Activated gamma-delta T cell treated with anti-CD3 and anti-CD28 coated beads, Interleukin-2, amount 50 U/mL, for 16 hours (primary cell): ENCODE measurements around the gene DAPK1.

Experiments used
- DNase-seq: peaks from one replicate; pipeline ENCODE4 v3.0.0-alpha.2; 2020; ENCODE audit warnings: low read depth

DAPK1 gene

GRCh38 chr9:87517732-87518131 lies 20.1 kb downstream of the DAPK1 start:
- no peak for DNase-seq

GRCh38 chr9:87518702-87519335 lies 21.2 kb downstream of the DAPK1 start:
- DNase-seq = no peak

GRCh38 chr9:87519461-87519860 lies 21.8 kb downstream of the DAPK1 start:
- no peak for DNase-seq

- DNase-seq = no peak
Measured at GRCh38 chr9:87520172-87520683, 22.6 kb downstream of the DAPK1 start.

- DNase-seq = no peak
Measured at GRCh38 chr9:87521834-87522233, 24.2 kb downstream of the DAPK1 start.

- DNase-seq = no peak
Measured at GRCh38 chr9:87524061-87524460, 26.4 kb downstream of the DAPK1 start.

GRCh38 chr9:87525546-87526303 lies 28.1 kb downstream of the DAPK1 start:
- DNase-seq = no peak

- no peak for DNase-seq
Measured at GRCh38 chr9:87527211-87527916, 29.7 kb downstream of the DAPK1 start.

GRCh38 chr9:87528969-87529368 lies 31.3 kb downstream of the DAPK1 start:
- DNase-seq = no peak

GRCh38 chr9:87529671-87530070 lies 32.0 kb downstream of the DAPK1 start:
- no peak for DNase-seq

GRCh38 chr9:87530716-87531115 lies 33.0 kb downstream of the DAPK1 start:
- no peak for DNase-seq

- DNase-seq = no peak
Measured at GRCh38 chr9:87531370-87532295, 34.0 kb downstream of the DAPK1 start.

- DNase-seq = no peak
Measured at GRCh38 chr9:87533271-87533670, 35.6 kb downstream of the DAPK1 start.

GRCh38 chr9:87534036-87534435 lies 36.4 kb downstream of the DAPK1 start:
- DNase-seq = no peak

- DNase-seq = no peak
Measured at GRCh38 chr9:87534957-87535356, 37.3 kb downstream of the DAPK1 start.

- DNase-seq = no peak
Measured at GRCh38 chr9:87535817-87536539, 38.3 kb downstream of the DAPK1 start.

- DNase-seq = no peak
Measured at GRCh38 chr9:87537625-87538024, 40.0 kb downstream of the DAPK1 start.

GRCh38 chr9:87540444-87541105 lies 42.9 kb downstream of the DAPK1 start:
- DNase-seq = no peak

- no peak for DNase-seq
Measured at GRCh38 chr9:87541663-87542062, 44.0 kb downstream of the DAPK1 start.

- DNase-seq = no peak
Measured at GRCh38 chr9:87542141-87542540, 44.5 kb downstream of the DAPK1 start.

GRCh38 chr9:87543251-87543650 lies 45.6 kb downstream of the DAPK1 start:
- no peak for DNase-seq
